ENCODE results near the gene CDC123. TPM values are rescaled to one million over a fixed set of nuclear protein-coding genes. Genes with fewer than 3 reads are reported as not detected.
"Not testable (repeated sequence)": the region's sequence is repeated elsewhere in the genome, so short reads cannot be mapped to it uniquely, and the experiment has no call there.

Gene CDC123
- total RNA-seq, 1 experiment from 2014 or later: 132 TPM

- no peak overlapping the region for H3K9ac ChIP-seq (ENCODE audit: low read length)
- no peaks in the 10 kb centered on the region for H3K27me3 ChIP-seq (ENCODE audit: insufficient read depth, low read length)
- ChIA-PET CTCF (no interaction called here), RAD21 (ENCODE audit: low non-redundant PET in 1 of 2, low total read pairs in 2 of 2, uncharacterized antibody in 2 of 2, unreplicated experiment in 2 of 2) (no interaction called here), POLR2A (no interaction called here)
- no peaks in the 10 kb centered on the region for H3K36me3 ChIP-seq (ENCODE audit: control insufficient read depth in 1 of 2, insufficient read depth in 2 of 2, low read length in 2 of 2)
- ATAC-seq: no peak
- no peaks in the 10 kb centered on the region for H4K20me1 ChIP-seq (ENCODE audit: insufficient read depth)
- H2AFZ ChIP-seq (ENCODE audit: low read depth, low read length, poor library complexity, severe bottlenecking): no peak overlapping the region
- no peak for TF ChIP-seq ZNF274 (IDR thresholded peaks at IDR 0.05; ENCODE audit: low read depth, low read length)
- no peak for TF ChIP-seq TCF7L2 (IDR thresholded peaks at IDR 0.05; ENCODE audit: borderline replicate concordance, extremely low read depth, insufficient read depth, insufficient read length)
- no peak for TF ChIP-seq CBX3 (IDR thresholded peaks at IDR 0.05; ENCODE audit: low read depth)
- TF ChIP-seq ELF1 (IDR thresholded peaks at IDR 0.05; ENCODE audit: borderline replicate concordance, low read depth): no peak
- no peak for TF ChIP-seq SIN3A (IDR thresholded peaks at IDR 0.05; ENCODE audit: low read depth)
- TF ChIP-seq EGR1 (IDR thresholded peaks at IDR 0.05; ENCODE audit: low read depth): no peak
- no peaks in the 10 kb centered on the region for H3K9me3 ChIP-seq (ENCODE audit: control insufficient read depth in 1 of 2, insufficient read depth in 1 of 2, low read depth in 1 of 2, low read length in 2 of 2)
- intact Hi-C loops (cut with micrococcal nuclease): no loop called here
- DNase-seq (ENCODE audit: low read depth, low spot score): no peak
- no peaks in the 10 kb centered on the region for H3K4me1 ChIP-seq (ENCODE audit: control insufficient read depth in 1 of 2, insufficient read depth in 2 of 2, low read length in 2 of 2)
- no peaks in the 10 kb centered on the region for H3K9me2 ChIP-seq (ENCODE audit: insufficient read depth)
- no peak overlapping the region for H3K4me3 ChIP-seq (replicated peaks in 1 of 2; ENCODE audit: low read depth in 1 of 2, low read length in 2 of 2)
- no peaks in the 10 kb centered on the region for H3K79me2 ChIP-seq (ENCODE audit: insufficient read depth, low read length)
- no peak overlapping the region for H3K4me2 ChIP-seq (ENCODE audit: low read length)
- H3K27ac ChIP-seq (ENCODE audit: low read depth, low read length): no peak overlapping the region
- BruUV-seq (replicated peaks): no TSS peak
Measured at GRCh38 chr10:12287772-12288171, 91.8 kb downstream of the CDC123 start.

GRCh38 chr10:12297784-12298183 is 101.8 kb downstream of the CDC123 start:
- RAD21 ChIA-PET (ENCODE audit: low non-redundant PET in 1 of 2, low total read pairs in 2 of 2, uncharacterized antibody in 2 of 2, unreplicated experiment in 2 of 2); H4K20me1 ChIP-seq (ENCODE audit: insufficient read depth); H3K79me2 ChIP-seq (ENCODE audit: insufficient read depth, low read length); H3K4me1 ChIP-seq (ENCODE audit: control insufficient read depth in 1 of 2, insufficient read depth in 2 of 2, low read length in 2 of 2); H3K36me3 ChIP-seq (ENCODE audit: control insufficient read depth in 1 of 2, insufficient read depth in 2 of 2, low read length in 2 of 2); intact Hi-C loops (cut with micrococcal nuclease); H3K4me3 ChIP-seq (replicated peaks in 1 of 2; ENCODE audit: low read depth in 1 of 2, low read length in 2 of 2); H3K27ac ChIP-seq (ENCODE audit: low read depth, low read length); H3K9me2 ChIP-seq (ENCODE audit: insufficient read depth); ATAC-seq; H3K9me3 ChIP-seq (ENCODE audit: control insufficient read depth in 1 of 2, insufficient read depth in 1 of 2, low read depth in 1 of 2, low read length in 2 of 2); H3K9ac ChIP-seq (ENCODE audit: low read length); H3K27me3 ChIP-seq (ENCODE audit: insufficient read depth, low read length); POLR2A ChIA-PET; H2AFZ ChIP-seq (ENCODE audit: low read depth, low read length, poor library complexity, severe bottlenecking); DNase-seq (ENCODE audit: low read depth, low spot score); BruUV-seq (replicated peaks); CTCF ChIA-PET; H3K4me2 ChIP-seq (ENCODE audit: low read length): not testable (repeated sequence)

Measured in HCT116 (cell line).